ENCODE results near the gene MOB3C.

DNA sequence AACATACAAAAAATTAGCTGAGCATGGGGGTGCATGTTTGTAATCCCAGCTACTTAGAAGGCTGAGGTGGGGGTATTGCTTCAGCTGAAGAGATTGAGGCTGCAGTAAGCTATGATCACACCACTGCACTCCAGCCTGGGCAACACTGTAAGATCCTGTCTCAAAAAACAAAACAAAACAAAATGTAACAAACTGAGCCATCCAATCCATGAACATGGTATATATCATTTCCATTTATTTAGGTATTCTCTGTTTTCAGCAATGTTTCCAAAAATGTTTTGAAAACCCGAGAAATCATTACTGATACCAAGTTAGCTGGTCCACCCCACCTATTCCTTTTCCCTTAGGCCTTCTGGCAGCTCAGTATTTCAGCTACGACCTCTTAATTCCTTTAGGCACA is 33.2 kb upstream of the MOB3C start:
- TF ChIP-seq, protein P1, sequence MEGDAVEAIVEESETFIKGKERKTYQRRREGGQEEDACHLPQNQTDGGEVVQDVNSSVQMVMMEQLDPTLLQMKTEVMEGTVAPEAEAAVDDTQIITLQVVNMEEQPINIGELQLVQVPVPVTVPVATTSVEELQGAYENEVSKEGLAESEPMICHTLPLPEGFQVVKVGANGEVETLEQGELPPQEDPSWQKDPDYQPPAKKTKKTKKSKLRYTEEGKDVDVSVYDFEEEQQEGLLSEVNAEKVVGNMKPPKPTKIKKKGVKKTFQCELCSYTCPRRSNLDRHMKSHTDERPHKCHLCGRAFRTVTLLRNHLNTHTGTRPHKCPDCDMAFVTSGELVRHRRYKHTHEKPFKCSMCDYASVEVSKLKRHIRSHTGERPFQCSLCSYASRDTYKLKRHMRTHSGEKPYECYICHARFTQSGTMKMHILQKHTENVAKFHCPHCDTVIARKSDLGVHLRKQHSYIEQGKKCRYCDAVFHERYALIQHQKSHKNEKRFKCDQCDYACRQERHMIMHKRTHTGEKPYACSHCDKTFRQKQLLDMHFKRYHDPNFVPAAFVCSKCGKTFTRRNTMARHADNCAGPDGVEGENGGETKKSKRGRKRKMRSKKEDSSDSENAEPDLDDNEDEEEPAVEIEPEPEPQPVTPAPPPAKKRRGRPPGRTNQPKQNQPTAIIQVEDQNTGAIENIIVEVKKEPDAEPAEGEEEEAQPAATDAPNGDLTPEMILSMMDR (IDR thresholded peaks at IDR 0.05), result no peak
- no peak for TF ChIP-seq POLR2A (IDR thresholded peaks at IDR 0.05)

Data from lower leg skin (tissue), 3 donors.